ENCODE results near the gene ASXL1. TPM values are rescaled to one million over a fixed set of nuclear protein-coding genes. Genes with fewer than 3 reads are reported as not detected.

Gene ASXL1
- polyA plus RNA-seq, 3 donors: 1.8 to 47.1 (median 2.8) TPM

DNA sequence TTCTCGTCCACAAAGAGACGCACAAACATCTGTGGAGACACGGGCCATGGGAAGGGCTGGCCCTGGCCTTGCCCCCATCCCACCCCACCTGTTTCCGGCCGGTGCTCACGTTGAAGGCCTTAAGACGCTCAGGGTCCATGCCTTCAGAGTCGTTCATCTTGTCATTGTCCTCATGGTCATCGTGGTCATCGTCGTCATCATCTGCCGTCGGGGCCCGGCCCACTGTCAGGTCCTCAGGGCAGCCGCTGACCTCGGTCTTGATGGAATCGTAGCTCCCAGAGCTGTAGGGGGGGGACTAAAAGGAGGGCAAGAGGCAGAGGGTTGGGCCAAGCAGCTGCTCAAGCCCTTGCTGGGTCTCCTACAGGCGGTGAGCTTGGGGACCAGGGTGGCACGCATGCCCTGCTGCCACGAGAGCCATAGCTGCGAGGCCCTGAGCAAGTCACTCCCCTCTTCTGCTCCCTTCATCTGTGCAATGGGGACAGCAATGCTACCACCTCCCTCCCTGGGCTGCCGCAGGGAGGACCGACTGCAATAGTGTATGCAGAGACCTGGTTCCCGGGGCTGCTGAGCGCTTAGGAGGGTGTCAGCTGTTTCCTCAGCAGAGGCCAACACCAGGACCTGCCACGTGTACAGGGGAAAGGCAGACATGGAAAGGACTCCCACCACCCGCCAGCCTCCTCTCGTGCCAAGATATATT lies 95.5 kb downstream of the ASXL1 start:
- intact Hi-C loops (cut with micrococcal nuclease): no loop called here
- H3K36me3 Mint-ChIP-seq: peaks cover 46 to 48% of the 10 kb centered on the region in 2 donors

More for the DNA sequence above, 95.5 kb downstream of the ASXL1 start:
- 94% methylated on average over 22 of the region's 28 CpGs for WGBS (ENCODE audit: insufficient coverage)
- Histone ChIP-seq H3K4me3 (replicated peaks in 1 of 3; ENCODE audit: low read depth in 2 of 3, low read length in 3 of 3) (no peak overlapping the region), H3K27ac (ENCODE audit: low read depth in 1 of 2, low read length in 2 of 2) (no peak overlapping the region), H3K79me2 (ENCODE audit: insufficient read depth, low read length) (no peaks in the 10 kb centered on the region), H3K36me3 (replicated peaks in 1 of 2; ENCODE audit: control insufficient read depth in 1 of 2, insufficient read depth in 2 of 2, low read length in 2 of 2) (peaks cover 32 to 61% of the 10 kb centered on the region in 2 donors), H3K9me3 (replicated peaks in 1 of 2; ENCODE audit: control insufficient read depth in 1 of 2, insufficient read depth in 1 of 2, low read length in 2 of 2) (no peaks in the 10 kb centered on the region), H3K27me3 (ENCODE audit: control insufficient read depth in 2 of 2, insufficient read depth in 2 of 2, low read length in 2 of 2) (no peaks in the 10 kb centered on the region), H3K4me2 (replicated peaks; ENCODE audit: extremely low read depth, low read length, poor library complexity, severe bottlenecking) (no peak overlapping the region), H3K4me1 (ENCODE audit: control insufficient read depth in 1 of 2, insufficient read depth in 2 of 2, low read length in 2 of 2) (peaks cover 33 to 42% of the 10 kb centered on the region in 2 donors), H3K9ac (ENCODE audit: insufficient read depth, low read length, poor library complexity, severe bottlenecking) (no peak overlapping the region), H4K20me1 (ENCODE audit: insufficient read depth, low read length) (peaks cover 51% of the 10 kb centered on the region), H2AFZ (ENCODE audit: insufficient read depth, low read depth, low read length, poor library complexity, severe bottlenecking) (no peak overlapping the region)
- TF ChIP-seq, protein P1, sequence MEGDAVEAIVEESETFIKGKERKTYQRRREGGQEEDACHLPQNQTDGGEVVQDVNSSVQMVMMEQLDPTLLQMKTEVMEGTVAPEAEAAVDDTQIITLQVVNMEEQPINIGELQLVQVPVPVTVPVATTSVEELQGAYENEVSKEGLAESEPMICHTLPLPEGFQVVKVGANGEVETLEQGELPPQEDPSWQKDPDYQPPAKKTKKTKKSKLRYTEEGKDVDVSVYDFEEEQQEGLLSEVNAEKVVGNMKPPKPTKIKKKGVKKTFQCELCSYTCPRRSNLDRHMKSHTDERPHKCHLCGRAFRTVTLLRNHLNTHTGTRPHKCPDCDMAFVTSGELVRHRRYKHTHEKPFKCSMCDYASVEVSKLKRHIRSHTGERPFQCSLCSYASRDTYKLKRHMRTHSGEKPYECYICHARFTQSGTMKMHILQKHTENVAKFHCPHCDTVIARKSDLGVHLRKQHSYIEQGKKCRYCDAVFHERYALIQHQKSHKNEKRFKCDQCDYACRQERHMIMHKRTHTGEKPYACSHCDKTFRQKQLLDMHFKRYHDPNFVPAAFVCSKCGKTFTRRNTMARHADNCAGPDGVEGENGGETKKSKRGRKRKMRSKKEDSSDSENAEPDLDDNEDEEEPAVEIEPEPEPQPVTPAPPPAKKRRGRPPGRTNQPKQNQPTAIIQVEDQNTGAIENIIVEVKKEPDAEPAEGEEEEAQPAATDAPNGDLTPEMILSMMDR (IDR thresholded peaks at IDR 0.05): no peak
- Mint-ChIP-seq H3K27me3 (ENCODE audit: low read depth in 3 of 3) (peaks cover 0 to 4% (median 0%) of the 10 kb centered on the region in 3 donors), H3K4me1 (peaks cover 39% of the 10 kb centered on the region), H3K27ac (peak overlapping the region in 3 of 7 donors; percentile 28 to 58 (median 41)), H3K4me3 (no peak overlapping the region), H3K9me3 (peaks cover 0 to 2% (median 0%) of the 10 kb centered on the region in 7 donors)
- no peak for DNase-seq
